ENCODE data around the gene USP25. TPM values are rescaled to one million over a fixed set of nuclear protein-coding genes. Genes with fewer than 3 reads are reported as not detected.

Gene USP25
- total and polyA plus RNA-seq, 9 of the 15 experiments (the other 6 are each of a cell fraction or from before 2014, with no cell fraction given) = 7.8 to 44.9 (median 31.4) TPM

DNA sequence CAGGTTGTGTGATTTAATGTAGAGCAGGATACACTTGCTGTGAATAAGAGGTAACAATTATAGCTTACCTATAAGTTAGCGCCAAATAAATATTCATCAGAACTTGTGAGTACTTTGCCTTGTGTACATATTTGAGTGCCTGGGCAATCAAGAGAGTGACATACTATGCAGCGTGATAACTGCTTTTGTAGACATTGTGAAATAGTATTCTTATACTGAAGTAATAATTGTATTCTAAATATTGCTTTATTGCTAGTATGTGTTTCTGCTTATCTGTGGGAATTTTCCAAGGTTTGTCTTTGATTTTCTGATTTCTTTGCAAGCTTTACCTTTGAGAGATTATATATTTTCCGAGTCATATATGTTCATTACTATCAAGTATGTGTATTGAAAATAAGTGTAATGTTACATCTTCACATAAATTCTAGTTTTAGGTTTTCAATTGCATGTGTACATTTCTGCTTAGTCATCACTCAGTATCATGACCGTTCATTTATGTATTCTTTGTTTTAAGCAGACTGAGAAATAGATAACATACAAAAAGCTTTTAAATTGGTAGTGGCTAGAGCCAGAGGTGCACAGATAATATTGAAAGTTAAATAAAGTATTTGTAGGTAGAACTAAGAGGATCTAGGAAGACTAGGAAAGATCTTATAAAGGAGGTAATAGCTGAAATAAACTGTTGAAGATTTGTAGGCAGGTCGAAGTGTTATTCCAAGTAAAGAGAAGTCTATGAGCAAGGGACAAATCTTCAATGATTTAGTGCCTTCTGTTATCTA, 19.5 kb downstream of the USP25 start (continued):
- TF ChIP-seq, protein P1, sequence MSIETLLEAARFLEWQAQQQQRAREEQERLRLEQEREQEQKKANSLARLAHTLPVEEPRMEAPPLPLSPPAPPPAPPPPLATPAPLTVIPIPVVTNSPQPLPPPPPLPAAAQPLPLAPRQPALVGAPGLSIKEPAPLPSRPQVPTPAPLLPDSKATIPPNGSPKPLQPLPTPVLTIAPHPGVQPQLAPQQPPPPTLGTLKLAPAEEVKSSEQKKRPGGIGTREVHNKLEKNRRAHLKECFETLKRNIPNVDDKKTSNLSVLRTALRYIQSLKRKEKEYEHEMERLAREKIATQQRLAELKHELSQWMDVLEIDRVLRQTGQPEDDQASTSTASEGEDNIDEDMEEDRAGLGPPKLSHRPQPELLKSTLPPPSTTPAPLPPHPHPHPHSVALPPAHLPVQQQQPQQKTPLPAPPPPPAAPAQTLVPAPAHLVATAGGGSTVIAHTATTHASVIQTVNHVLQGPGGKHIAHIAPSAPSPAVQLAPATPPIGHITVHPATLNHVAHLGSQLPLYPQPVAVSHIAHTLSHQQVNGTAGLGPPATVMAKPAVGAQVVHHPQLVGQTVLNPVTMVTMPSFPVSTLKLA (conservative IDR thresholded peaks at IDR 0.05) = peak; percentile 25 to 34; a peak in 1 of 4 replicates
- peak; percentile 94 for TF ChIP-seq SOX6 (IDR thresholded peaks at IDR 0.05)
- peak in 1 of 2 experiments; percentile 71 for TF ChIP-seq NCOA2 (IDR thresholded peaks at IDR 0.05; ENCODE audit: partially characterized antibody in 2 of 2)
- TF ChIP-seq, protein P2, sequence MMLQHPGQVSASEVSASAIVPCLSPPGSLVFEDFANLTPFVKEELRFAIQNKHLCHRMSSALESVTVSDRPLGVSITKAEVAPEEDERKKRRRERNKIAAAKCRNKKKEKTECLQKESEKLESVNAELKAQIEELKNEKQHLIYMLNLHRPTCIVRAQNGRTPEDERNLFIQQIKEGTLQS (IDR thresholded peaks at IDR 0.05) = peak; percentile 68
- TF ChIP-seq, protein P2 (CRISPR knock-in tag; conservative IDR thresholded peaks at IDR 0.05) = no peak
- TF ChIP-seq NFE2L1 (tag; IDR thresholded peaks at IDR 0.05; ENCODE audit: borderline replicate concordance, low read depth) = peak; percentile 88
- no peak for TF ChIP-seq ZNF79 (CRISPR knock-in tag; IDR thresholded peaks at IDR 0.05; ENCODE audit: low read depth)
- TF ChIP-seq, protein P3, sequence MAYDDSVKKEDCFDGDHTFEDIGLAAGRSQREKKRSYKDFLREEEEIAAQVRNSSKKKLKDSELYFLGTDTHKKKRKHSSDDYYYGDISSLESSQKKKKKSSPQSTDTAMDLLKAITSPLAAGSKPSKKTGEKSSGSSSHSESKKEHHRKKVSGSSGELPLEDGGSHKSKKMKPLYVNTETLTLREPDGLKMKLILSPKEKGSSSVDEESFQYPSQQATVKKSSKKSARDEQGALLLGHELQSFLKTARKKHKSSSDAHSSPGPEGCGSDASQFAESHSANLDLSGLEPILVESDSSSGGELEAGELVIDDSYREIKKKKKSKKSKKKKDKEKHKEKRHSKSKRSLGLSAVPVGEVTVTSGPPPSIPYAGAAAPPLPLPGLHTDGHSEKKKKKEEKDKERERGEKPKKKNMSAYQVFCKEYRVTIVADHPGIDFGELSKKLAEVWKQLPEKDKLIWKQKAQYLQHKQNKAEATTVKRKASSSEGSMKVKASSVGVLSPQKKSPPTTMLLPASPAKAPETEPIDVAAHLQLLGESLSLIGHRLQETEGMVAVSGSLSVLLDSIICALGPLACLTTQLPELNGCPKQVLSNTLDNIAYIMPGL (CRISPR knock-in tag; IDR thresholded peaks at IDR 0.05) = no peak
- TF ChIP-seq CEBPB (tag; IDR thresholded peaks at IDR 0.05) = peak; percentile 82
- TF ChIP-seq ZNF146 (CRISPR knock-in tag; IDR thresholded peaks at IDR 0.05; ENCODE audit: unreplicated experiment) = no peak
- peak in 1 of 2 experiments; percentile 51; a peak in 3 of 4 replicates for TF ChIP-seq KDM1A (IDR thresholded peaks at IDR 0.05)
- TF ChIP-seq, protein P4, sequence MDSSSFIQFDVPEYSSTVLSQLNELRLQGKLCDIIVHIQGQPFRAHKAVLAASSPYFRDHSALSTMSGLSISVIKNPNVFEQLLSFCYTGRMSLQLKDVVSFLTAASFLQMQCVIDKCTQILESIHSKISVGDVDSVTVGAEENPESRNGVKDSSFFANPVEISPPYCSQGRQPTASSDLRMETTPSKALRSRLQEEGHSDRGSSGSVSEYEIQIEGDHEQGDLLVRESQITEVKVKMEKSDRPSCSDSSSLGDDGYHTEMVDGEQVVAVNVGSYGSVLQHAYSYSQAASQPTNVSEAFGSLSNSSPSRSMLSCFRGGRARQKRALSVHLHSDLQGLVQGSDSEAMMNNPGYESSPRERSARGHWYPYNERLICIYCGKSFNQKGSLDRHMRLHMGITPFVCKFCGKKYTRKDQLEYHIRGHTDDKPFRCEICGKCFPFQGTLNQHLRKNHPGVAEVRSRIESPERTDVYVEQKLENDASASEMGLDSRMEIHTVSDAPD (CRISPR knock-in tag; IDR thresholded peaks at IDR 0.05) = no peak
- TF ChIP-seq CREBBP (IDR thresholded peaks at IDR 0.05; ENCODE audit: low read depth, low read length) = no peak
- no peak for TF ChIP-seq HSF4 (CRISPR knock-in tag; IDR thresholded peaks at IDR 0.05; ENCODE audit: borderline replicate concordance)
- TF ChIP-seq TEAD4 (IDR thresholded peaks at IDR 0.05; ENCODE audit: low read length) = peak; percentile 83
- TF ChIP-seq TEAD4 (CRISPR knock-in tag; IDR thresholded peaks at IDR 0.05; ENCODE audit: borderline replicate concordance) = no peak
- peak; percentile 24 for TF ChIP-seq DACH1 (IDR thresholded peaks at IDR 0.05; ENCODE audit: partially characterized antibody)
- TF ChIP-seq STAT5A (IDR thresholded peaks at IDR 0.05; ENCODE audit: borderline replicate concordance, low read length) = peak; percentile 46; the same call in 1 of the 2 replicates
- peak; percentile 99 for TF ChIP-seq C11orf30 (IDR thresholded peaks at IDR 0.05; ENCODE audit: low read depth)
- no peak for TF ChIP-seq COPS2 (conservative IDR thresholded peaks at IDR 0.05)
- TF ChIP-seq CEBPG (CRISPR knock-in tag; IDR thresholded peaks at IDR 0.05) = no peak
- TF ChIP-seq CEBPG (tag; conservative IDR thresholded peaks at IDR 0.05 in 1 of 2, IDR thresholded peaks at IDR 0.05 in 1 of 2) = peak; percentile 44 to 50; a peak in 3 of 4 replicates
